Cardiac fibroblast (primary cell): ENCODE results near the gene RBP3.

ENCODE experiments used
- DNase-seq, 2 donors: peaks; one replicate each; pipeline versions ENCODE4 v3.0.0 to v3.0.0-alpha.2; 2010; ENCODE audit warnings: low read depth in 2 of 2
- H3K4me3 ChIP-seq, 2 donors: replicated peaks in 1 of 2; 1 replicate in 1 of 2; 2 replicates in 1 of 2; pipeline ENCODE4 v1.5.1; 2011; ENCODE audit warnings: low read depth in 2 of 2, low read length in 2 of 2, mild to moderate bottlenecking in 2 of 2, moderate library complexity in 1 of 2
- TF ChIP-seq, protein P1 (sequence below): IDR thresholded peaks from one replicate; pipeline ENCODE4 v1.5.1; 2011; ENCODE audit warnings: low read depth, mild to moderate bottlenecking, low read length, inconsistent platforms

The RBP3 gene

DNA sequence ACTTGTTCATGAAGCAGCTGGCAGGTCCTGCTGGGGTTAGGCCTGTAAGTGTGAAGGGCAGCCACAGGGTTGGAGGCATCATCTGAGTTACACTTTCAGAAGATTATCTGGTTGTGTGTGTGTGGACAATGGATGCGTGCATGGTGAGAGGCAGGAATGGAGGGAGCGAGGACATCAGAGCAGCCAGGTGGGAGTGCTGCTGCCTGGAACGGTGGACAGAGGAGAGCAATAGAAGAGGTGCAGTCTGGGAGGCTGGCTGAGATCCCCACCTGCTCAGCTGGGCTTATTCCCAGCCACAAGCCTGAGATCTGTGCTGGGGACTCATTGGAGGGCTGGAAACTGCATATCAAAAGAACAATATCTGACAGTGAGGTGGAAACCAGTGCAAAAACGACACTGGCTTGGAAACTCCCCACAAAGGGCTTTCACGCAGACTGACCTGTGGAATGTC, 18.0 kb downstream of the RBP3 start:
- H3K4me3 ChIP-seq, result no peak overlapping the region
- TF ChIP-seq, protein P1, sequence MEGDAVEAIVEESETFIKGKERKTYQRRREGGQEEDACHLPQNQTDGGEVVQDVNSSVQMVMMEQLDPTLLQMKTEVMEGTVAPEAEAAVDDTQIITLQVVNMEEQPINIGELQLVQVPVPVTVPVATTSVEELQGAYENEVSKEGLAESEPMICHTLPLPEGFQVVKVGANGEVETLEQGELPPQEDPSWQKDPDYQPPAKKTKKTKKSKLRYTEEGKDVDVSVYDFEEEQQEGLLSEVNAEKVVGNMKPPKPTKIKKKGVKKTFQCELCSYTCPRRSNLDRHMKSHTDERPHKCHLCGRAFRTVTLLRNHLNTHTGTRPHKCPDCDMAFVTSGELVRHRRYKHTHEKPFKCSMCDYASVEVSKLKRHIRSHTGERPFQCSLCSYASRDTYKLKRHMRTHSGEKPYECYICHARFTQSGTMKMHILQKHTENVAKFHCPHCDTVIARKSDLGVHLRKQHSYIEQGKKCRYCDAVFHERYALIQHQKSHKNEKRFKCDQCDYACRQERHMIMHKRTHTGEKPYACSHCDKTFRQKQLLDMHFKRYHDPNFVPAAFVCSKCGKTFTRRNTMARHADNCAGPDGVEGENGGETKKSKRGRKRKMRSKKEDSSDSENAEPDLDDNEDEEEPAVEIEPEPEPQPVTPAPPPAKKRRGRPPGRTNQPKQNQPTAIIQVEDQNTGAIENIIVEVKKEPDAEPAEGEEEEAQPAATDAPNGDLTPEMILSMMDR, result no peak
- DNase-seq, result no peak

GRCh38 chr10:47366731-47367460, 18.7 kb downstream of the RBP3 start:
- TF ChIP-seq, protein P1, result no peak
- H3K4me3 ChIP-seq, result no peak overlapping the region
- no peak for DNase-seq

GRCh38 chr10:47367646-47368045, 19.5 kb downstream of the RBP3 start:
- TF ChIP-seq, protein P1, result no peak
- H3K4me3 ChIP-seq, result no peak overlapping the region
- no peak for DNase-seq

GRCh38 chr10:47368431-47369180, 20.4 kb downstream of the RBP3 start:
- TF ChIP-seq, protein P1, result no peak
- no peak overlapping the region for H3K4me3 ChIP-seq
- DNase-seq, result no peak

GRCh38 chr10:47369251-47369894, 21.2 kb downstream of the RBP3 start:
- no peak overlapping the region for H3K4me3 ChIP-seq
- TF ChIP-seq, protein P1, result no peak
- no peak for DNase-seq

GRCh38 chr10:47370015-47370767, 22.0 kb downstream of the RBP3 start:
- TF ChIP-seq, protein P1, result no peak
- no peak for DNase-seq
- H3K4me3 ChIP-seq, result no peak overlapping the region
